Measurements from ENCODE around the gene CDK5RAP2. TPM values are rescaled to one million over a fixed set of nuclear protein-coding genes. Genes with fewer than 3 reads are reported as not detected.

CDK5RAP2 gene
- polyA plus RNA-seq, 1 donor: 42.0 TPM

- H3K4me3 ChIP-seq (ENCODE audit: low read length): no peak overlapping the region
- H3K27me3 ChIP-seq (ENCODE audit: control insufficient read depth, insufficient read depth, low read length): no peaks in the 10 kb centered on the region
- WGBS (ENCODE audit: insufficient coverage, low lambda C conversion rate): no CpG with 5 or more reads among the region's 3 CpGs
- no peak overlapping the region for H3K27ac ChIP-seq (ENCODE audit: low read length)
- peaks cover 52% of the 10 kb centered on the region for H3K36me3 ChIP-seq (ENCODE audit: control insufficient read depth, insufficient read depth, low read length)
- H3K4me1 ChIP-seq (ENCODE audit: control insufficient read depth, insufficient read depth, low read length): peaks cover 12% of the 10 kb centered on the region
- H3K9me3 ChIP-seq (ENCODE audit: control insufficient read depth, low read depth, low read length): no peaks in the 10 kb centered on the region
- DNase-seq: no peak
Measured at GRCh38 chr9:120410925-120411501, 169.0 kb downstream of the CDK5RAP2 start.

- DNase-seq: no peak
- Histone ChIP-seq H3K4me3 (ENCODE audit: low read length) (no peak overlapping the region), H3K9me3 (ENCODE audit: control insufficient read depth, low read depth, low read length) (no peaks in the 10 kb centered on the region), H3K4me1 (ENCODE audit: control insufficient read depth, insufficient read depth, low read length) (peaks cover 12% of the 10 kb centered on the region), H3K27ac (ENCODE audit: low read length) (no peak overlapping the region), H3K36me3 (ENCODE audit: control insufficient read depth, insufficient read depth, low read length) (peaks cover 63% of the 10 kb centered on the region), H3K27me3 (ENCODE audit: control insufficient read depth, insufficient read depth, low read length) (no peaks in the 10 kb centered on the region)
- 94% methylated on average over 3 of the region's 14 CpGs for WGBS (ENCODE audit: insufficient coverage, low lambda C conversion rate)
Measured at GRCh38 chr9:120408680-120409258, 171.2 kb downstream of the CDK5RAP2 start.

DNA sequence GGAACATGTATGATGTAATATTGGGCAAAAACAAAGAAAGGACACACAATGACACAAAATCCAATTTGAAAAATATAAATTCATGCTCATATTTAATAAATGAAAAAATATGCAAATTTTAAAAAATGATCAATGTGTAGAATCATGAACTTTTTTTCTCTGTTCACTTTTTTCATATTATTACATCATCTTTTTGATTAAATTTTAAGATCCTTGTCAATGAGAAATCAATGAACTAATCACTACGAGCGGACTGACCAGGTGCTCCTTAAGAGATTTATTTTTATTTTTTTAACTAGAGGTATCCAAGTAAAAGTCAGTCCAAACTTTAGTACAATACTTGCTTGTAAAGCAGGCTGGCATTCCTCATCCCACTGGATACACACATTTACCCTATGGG is 174.1 kb downstream of the CDK5RAP2 start:
- Histone ChIP-seq H3K27me3 (ENCODE audit: control insufficient read depth, insufficient read depth, low read length) (no peaks in the 10 kb centered on the region), H3K27ac (ENCODE audit: low read length) (no peak overlapping the region), H3K4me1 (ENCODE audit: control insufficient read depth, insufficient read depth, low read length) (no peaks in the 10 kb centered on the region), H3K9me3 (ENCODE audit: control insufficient read depth, low read depth, low read length) (no peaks in the 10 kb centered on the region), H3K36me3 (ENCODE audit: control insufficient read depth, insufficient read depth, low read length) (peaks cover 88% of the 10 kb centered on the region), H3K4me3 (ENCODE audit: low read length) (no peak overlapping the region)
- no peak for DNase-seq
- 100% methylated on average over 2 of the region's 2 CpGs for WGBS (ENCODE audit: insufficient coverage, low lambda C conversion rate)

DNA sequence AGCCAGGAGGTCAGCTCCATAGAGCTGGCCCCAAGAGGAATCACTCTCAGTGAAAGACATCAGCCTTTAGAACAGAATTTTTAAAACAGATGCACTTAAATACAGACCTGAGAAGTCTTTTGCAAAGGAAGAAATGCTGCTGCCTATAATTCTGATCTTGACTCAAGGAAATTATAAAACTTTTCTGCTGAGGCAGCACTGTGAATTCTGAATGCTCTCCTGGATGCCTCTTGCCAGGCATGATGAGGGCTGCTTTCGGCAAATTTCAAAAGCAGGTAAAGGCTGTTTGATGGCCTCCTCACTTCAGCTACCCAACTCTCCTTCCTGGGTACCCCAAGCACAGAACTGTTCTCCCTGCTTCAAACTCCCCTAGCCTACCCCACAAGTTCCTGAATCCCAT is 174.8 kb downstream of the CDK5RAP2 start:
- Histone ChIP-seq H3K4me3 (ENCODE audit: low read length) (no peak overlapping the region), H3K36me3 (ENCODE audit: control insufficient read depth, insufficient read depth, low read length) (peaks cover 88% of the 10 kb centered on the region), H3K9me3 (ENCODE audit: control insufficient read depth, low read depth, low read length) (no peaks in the 10 kb centered on the region), H3K27me3 (ENCODE audit: control insufficient read depth, insufficient read depth, low read length) (no peaks in the 10 kb centered on the region), H3K4me1 (ENCODE audit: control insufficient read depth, insufficient read depth, low read length) (no peaks in the 10 kb centered on the region), H3K27ac (ENCODE audit: low read length) (no peak overlapping the region)
- no CpG with 5 or more reads among the region's 1 CpG for WGBS (ENCODE audit: insufficient coverage, low lambda C conversion rate)
- no peak for DNase-seq

DNA sequence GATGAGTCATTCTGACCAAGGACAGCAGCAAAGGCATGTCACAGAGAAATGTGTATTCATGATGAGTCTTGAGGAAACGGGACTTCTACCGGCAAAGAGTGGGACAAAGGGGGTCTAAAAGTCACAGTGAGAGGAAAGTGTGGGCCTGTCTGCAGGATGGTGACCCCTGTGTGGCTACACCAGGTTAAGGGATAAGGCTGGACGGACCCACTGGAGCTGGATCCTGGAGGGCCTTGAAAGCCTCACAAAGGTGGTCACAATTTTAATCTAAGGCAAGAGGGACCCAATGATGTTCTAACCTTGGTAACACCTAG is 176.5 kb downstream of the CDK5RAP2 start:
- Histone ChIP-seq H3K36me3 (ENCODE audit: control insufficient read depth, insufficient read depth, low read length) (peaks cover 87% of the 10 kb centered on the region), H3K27me3 (ENCODE audit: control insufficient read depth, insufficient read depth, low read length) (no peaks in the 10 kb centered on the region), H3K9me3 (ENCODE audit: control insufficient read depth, low read depth, low read length) (no peaks in the 10 kb centered on the region), H3K27ac (ENCODE audit: low read length) (no peak overlapping the region), H3K4me3 (ENCODE audit: low read length) (no peak overlapping the region), H3K4me1 (ENCODE audit: control insufficient read depth, insufficient read depth, low read length) (no peaks in the 10 kb centered on the region)
- no CpG with 5 or more reads among the region's 3 CpGs for WGBS (ENCODE audit: insufficient coverage, low lambda C conversion rate)
- DNase-seq: no peak

DNA sequence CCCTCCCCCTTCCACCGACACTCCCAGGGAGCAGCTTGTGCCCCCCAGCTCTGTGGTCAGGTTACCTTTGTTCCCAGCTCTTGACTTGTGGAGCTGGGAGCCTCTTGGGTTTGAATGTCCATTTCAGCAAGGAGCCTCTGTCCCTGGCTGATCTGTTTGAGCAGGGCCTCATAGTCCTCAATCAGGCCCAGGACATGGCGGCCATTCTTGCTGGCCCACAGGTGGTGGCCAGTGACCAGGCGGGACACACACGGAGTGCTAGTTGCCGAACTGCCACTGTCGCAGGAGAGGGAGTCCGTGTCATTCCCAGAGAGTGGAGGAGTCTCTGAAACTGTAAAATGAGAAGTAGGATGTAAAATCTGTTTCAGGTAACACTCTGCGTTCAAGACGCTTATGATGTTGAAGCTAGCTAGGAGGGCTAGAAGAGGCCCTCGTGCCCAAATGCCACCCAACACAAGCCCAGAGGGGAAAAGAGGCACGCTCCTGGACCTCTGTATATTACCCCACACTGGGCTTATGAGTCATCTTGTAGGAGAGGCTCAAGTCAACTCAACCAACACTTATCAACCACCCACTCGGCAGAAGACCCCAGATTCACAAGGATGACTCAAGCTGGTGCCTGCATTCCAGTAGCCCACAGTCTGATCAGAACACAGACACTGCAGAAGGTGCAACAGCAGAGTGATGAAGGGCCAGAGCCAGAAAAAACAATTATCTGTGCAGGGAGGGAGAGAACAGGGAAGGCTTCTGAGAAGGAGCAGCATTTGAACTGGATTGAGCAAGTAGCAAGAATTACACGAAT is 177.0 kb downstream of the CDK5RAP2 start:
- H3K36me3 ChIP-seq (ENCODE audit: control insufficient read depth, insufficient read depth, low read length): peaks cover 82% of the 10 kb centered on the region
- no peaks in the 10 kb centered on the region for H3K27me3 ChIP-seq (ENCODE audit: control insufficient read depth, insufficient read depth, low read length)
- no peaks in the 10 kb centered on the region for H3K4me1 ChIP-seq (ENCODE audit: control insufficient read depth, insufficient read depth, low read length)
- peak in 1 of 2 donors; percentile 16 for DNase-seq
- 100% methylated on average over 1 of the region's 13 CpGs for WGBS (ENCODE audit: insufficient coverage, low lambda C conversion rate)
- H3K9me3 ChIP-seq (ENCODE audit: control insufficient read depth, low read depth, low read length): no peaks in the 10 kb centered on the region
- no peak overlapping the region for H3K27ac ChIP-seq (ENCODE audit: low read length)
- H3K4me3 ChIP-seq (ENCODE audit: low read length): no peak overlapping the region

DNA sequence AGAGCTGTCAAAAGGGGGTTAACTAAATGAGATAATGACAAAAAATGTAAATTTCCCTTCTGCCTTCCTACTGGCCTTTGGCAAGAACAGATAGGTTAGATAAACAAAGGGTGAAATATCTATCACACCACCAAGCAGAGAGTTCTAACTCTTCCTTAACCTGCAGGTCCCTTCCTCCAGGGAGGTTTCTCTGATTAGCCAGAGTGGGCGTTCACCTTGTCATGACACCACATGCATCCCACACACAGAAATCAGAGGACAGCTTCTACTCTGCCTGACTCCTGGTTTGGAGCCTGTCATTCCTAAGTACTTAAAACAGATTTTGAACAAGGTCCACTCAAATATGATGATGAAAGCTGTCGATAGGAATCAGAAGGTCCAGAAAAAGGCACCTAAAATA is 180.0 kb downstream of the CDK5RAP2 start:
- no peak overlapping the region for H3K4me3 ChIP-seq (ENCODE audit: low read length)
- DNase-seq: no peak
- no peaks in the 10 kb centered on the region for H3K4me1 ChIP-seq (ENCODE audit: control insufficient read depth, insufficient read depth, low read length)
- WGBS (ENCODE audit: insufficient coverage, low lambda C conversion rate): 80% methylated on average over 1 of the region's 2 CpGs
- no peak overlapping the region for H3K27ac ChIP-seq (ENCODE audit: low read length)
- H3K9me3 ChIP-seq (ENCODE audit: control insufficient read depth, low read depth, low read length): no peaks in the 10 kb centered on the region
- no peaks in the 10 kb centered on the region for H3K27me3 ChIP-seq (ENCODE audit: control insufficient read depth, insufficient read depth, low read length)
- H3K36me3 ChIP-seq (ENCODE audit: control insufficient read depth, insufficient read depth, low read length): peaks cover 80% of the 10 kb centered on the region

- no peak overlapping the region for H3K27ac ChIP-seq (ENCODE audit: low read length)
- H3K4me3 ChIP-seq (ENCODE audit: low read length): no peak overlapping the region
- H3K36me3 ChIP-seq (ENCODE audit: control insufficient read depth, insufficient read depth, low read length): peaks cover 78% of the 10 kb centered on the region
- no peaks in the 10 kb centered on the region for H3K9me3 ChIP-seq (ENCODE audit: control insufficient read depth, low read depth, low read length)
- no peaks in the 10 kb centered on the region for H3K27me3 ChIP-seq (ENCODE audit: control insufficient read depth, insufficient read depth, low read length)
- DNase-seq: no peak
- peaks cover 3% of the 10 kb centered on the region for H3K4me1 ChIP-seq (ENCODE audit: control insufficient read depth, insufficient read depth, low read length)
Measured at GRCh38 chr9:120398286-120398685, 181.7 kb downstream of the CDK5RAP2 start.

GRCh38 chr9:120397453-120397852 is 182.5 kb downstream of the CDK5RAP2 start:
- no peaks in the 10 kb centered on the region for H3K27me3 ChIP-seq (ENCODE audit: control insufficient read depth, insufficient read depth, low read length)
- peaks cover 78% of the 10 kb centered on the region for H3K36me3 ChIP-seq (ENCODE audit: control insufficient read depth, insufficient read depth, low read length)
- no peaks in the 10 kb centered on the region for H3K9me3 ChIP-seq (ENCODE audit: control insufficient read depth, low read depth, low read length)
- H3K4me1 ChIP-seq (ENCODE audit: control insufficient read depth, insufficient read depth, low read length): peaks cover 3% of the 10 kb centered on the region
- no CpG with 5 or more reads among the region's 1 CpG for WGBS (ENCODE audit: insufficient coverage, low lambda C conversion rate)
- no peak overlapping the region for H3K27ac ChIP-seq (ENCODE audit: low read length)
- H3K4me3 ChIP-seq (ENCODE audit: low read length): no peak overlapping the region
- no peak for DNase-seq

DNA sequence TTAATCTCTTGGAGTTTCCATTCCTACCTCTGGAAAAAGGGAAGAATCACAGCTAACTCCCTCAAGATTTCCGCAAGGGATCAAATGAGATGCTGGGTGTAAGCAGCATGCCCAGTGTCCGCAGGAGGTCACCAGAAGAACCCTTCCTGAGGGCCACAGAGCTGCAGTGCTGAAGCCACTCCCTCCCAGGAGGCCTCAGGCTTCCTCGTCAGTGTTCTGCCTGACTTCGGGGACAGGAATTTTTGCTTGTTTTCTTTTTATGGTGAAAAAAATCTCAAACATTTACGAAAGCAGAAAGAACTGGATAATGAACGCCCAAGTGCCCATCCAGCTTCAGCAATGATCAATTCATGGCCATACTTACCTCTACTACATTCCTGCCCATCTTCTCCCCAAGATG is 183.0 kb downstream of the CDK5RAP2 start:
- Histone ChIP-seq H3K4me1 (ENCODE audit: control insufficient read depth, insufficient read depth, low read length) (peaks cover 3% of the 10 kb centered on the region), H3K4me3 (ENCODE audit: low read length) (no peak overlapping the region), H3K27me3 (ENCODE audit: control insufficient read depth, insufficient read depth, low read length) (no peaks in the 10 kb centered on the region), H3K36me3 (ENCODE audit: control insufficient read depth, insufficient read depth, low read length) (peaks cover 78% of the 10 kb centered on the region), H3K27ac (ENCODE audit: low read length) (no peak overlapping the region), H3K9me3 (ENCODE audit: control insufficient read depth, low read depth, low read length) (no peaks in the 10 kb centered on the region)
- no peak for DNase-seq
- 61% methylated on average over 2 of the region's 6 CpGs for WGBS (ENCODE audit: insufficient coverage, low lambda C conversion rate)

- no peaks in the 10 kb centered on the region for H3K27me3 ChIP-seq (ENCODE audit: control insufficient read depth, insufficient read depth, low read length)
- no peaks in the 10 kb centered on the region for H3K9me3 ChIP-seq (ENCODE audit: control insufficient read depth, low read depth, low read length)
- peaks cover 3% of the 10 kb centered on the region for H3K4me1 ChIP-seq (ENCODE audit: control insufficient read depth, insufficient read depth, low read length)
- no peak overlapping the region for H3K27ac ChIP-seq (ENCODE audit: low read length)
- no peak for DNase-seq
- no peak overlapping the region for H3K4me3 ChIP-seq (ENCODE audit: low read length)
- peaks cover 78% of the 10 kb centered on the region for H3K36me3 ChIP-seq (ENCODE audit: control insufficient read depth, insufficient read depth, low read length)
- WGBS (ENCODE audit: insufficient coverage, low lambda C conversion rate): no CpG with 5 or more reads among the region's 3 CpGs
Measured at GRCh38 chr9:120396418-120396817, 183.5 kb downstream of the CDK5RAP2 start.
